DMS53 treated with DMSO at 0.1 percent for 48 hours (cell line): ENCODE data around the gene SLC2A9.

ENCODE experiments used
- DNase-seq: peaks from one replicate; lab custom pipeline; 2025; ENCODE audit not compliant: unreplicated experiment; lab: John Stamatoyannopoulos, UW

Gene SLC2A9

GRCh38 chr4:9963328-9963727 lies 58.0 kb downstream of the SLC2A9 start:
- DNase-seq, result no peak

- no peak for DNase-seq
These were observed 58.5 kb downstream of the SLC2A9 start for GRCh38 chr4:9962611-9963314.

- no peak for DNase-seq
These were observed 66.8 kb downstream of the SLC2A9 start for GRCh38 chr4:9954468-9954867.

- no peak for DNase-seq
These were observed 68.2 kb downstream of the SLC2A9 start for GRCh38 chr4:9953089-9953488.

GRCh38 chr4:9952415-9952950 lies 68.8 kb downstream of the SLC2A9 start:
- DNase-seq, result no peak

GRCh38 chr4:9949573-9949972 lies 71.7 kb downstream of the SLC2A9 start:
- no peak for DNase-seq

- DNase-seq, result no peak
These were observed 73.9 kb downstream of the SLC2A9 start for GRCh38 chr4:9947168-9948062.

- DNase-seq, result no peak
These were observed 75.1 kb downstream of the SLC2A9 start for GRCh38 chr4:9946170-9946569.

GRCh38 chr4:9944431-9945425 lies 76.6 kb downstream of the SLC2A9 start:
- DNase-seq, result no peak

- no peak for DNase-seq
These were observed 77.5 kb downstream of the SLC2A9 start for GRCh38 chr4:9943761-9944160.

GRCh38 chr4:9942921-9943600 lies 78.2 kb downstream of the SLC2A9 start:
- DNase-seq, result no peak

GRCh38 chr4:9942139-9942538 lies 79.2 kb downstream of the SLC2A9 start:
- DNase-seq, result no peak

- no peak for DNase-seq
These were observed 81.3 kb downstream of the SLC2A9 start for GRCh38 chr4:9940041-9940440.

GRCh38 chr4:9938933-9939332 lies 82.4 kb downstream of the SLC2A9 start:
- DNase-seq, result no peak

GRCh38 chr4:9937078-9937477 lies 84.2 kb downstream of the SLC2A9 start:
- DNase-seq, result no peak

GRCh38 chr4:9936129-9936644 lies 85.1 kb downstream of the SLC2A9 start:
- DNase-seq, result no peak

- no peak for DNase-seq
These were observed 87.3 kb downstream of the SLC2A9 start for GRCh38 chr4:9933956-9934355.

- no peak for DNase-seq
These were observed 88.1 kb downstream of the SLC2A9 start for GRCh38 chr4:9933184-9933583.

GRCh38 chr4:9932771-9933170 lies 88.5 kb downstream of the SLC2A9 start:
- no peak for DNase-seq

GRCh38 chr4:9931146-9931545 lies 90.2 kb downstream of the SLC2A9 start:
- no peak for DNase-seq
